HEK293 (cell line): ENCODE measurements around the gene TWIST2.

ENCODE experiments used
- CTCF ChIA-PET: fragments of 350-600 bp; formaldehyde crosslinking; extraction: SDS; loops from one replicate; lab custom pipeline; 2021; ENCODE audit warnings: antibody characterized with exemption; lab: Yijun Ruan, JAX
- POLR2A ChIA-PET: fragments of 300-600 bp; formaldehyde crosslinking; extraction: SDS; loops from one replicate; lab custom pipeline; 2020; ENCODE audit warnings: antibody characterized with exemption, inconsistent platforms; lab: Yijun Ruan, JAX
- H3K27ac ChIP-seq: fragments of 200-500 bp; sonication (Bioruptor generic); 2 replicates; pipeline ENCODE4 v1.5.1; 2014; ENCODE audit warnings: low read depth, low read length, control low read depth, inconsistent platforms; ENCODE audit errors: extremely low read depth
- H3K36me3 ChIP-seq, 2 experiments: fragments of 200-500 bp in 1 of 2; sonication (Bioruptor generic) in 1 of 2; 1 replicate in 1 of 2; 2 replicates in 1 of 2; pipeline ENCODE4 v1.5.1; 2014 to 2017; ENCODE audit warnings: inconsistent platforms in 2 of 2, low read length in 2 of 2; ENCODE audit not compliant: control insufficient read depth in 2 of 2, insufficient read depth in 1 of 2
- H3K4me1 ChIP-seq: fragments of 200-500 bp; sonication (Bioruptor generic); 2 replicates; pipeline ENCODE4 v1.5.1; 2014; ENCODE audit warnings: mild to moderate bottlenecking, low read length, inconsistent platforms; ENCODE audit not compliant: control insufficient read depth, insufficient read depth
- H3K4me3 ChIP-seq: 2 replicates; pipeline ENCODE4 v1.5.1; 2011; ENCODE audit warnings: low read depth, mild to moderate bottlenecking, control low read depth, low read length, moderate library complexity
- H3K9me3 ChIP-seq: fragments of 200-500 bp; sonication (Bioruptor generic); 2 replicates; pipeline ENCODE4 v1.5.1; 2014; ENCODE audit warnings: low read depth, low read length, inconsistent platforms; ENCODE audit not compliant: control insufficient read depth, insufficient read depth
- GFI1B ChIP-seq: fragments of 450-650 bp; formaldehyde crosslinking; IDR thresholded peaks from 2 replicates; pipeline ENCODE4 v1.5.1; 2016; ENCODE audit warnings: missing biosample characterization, missing genetic modification characterization
- KLF9 ChIP-seq: fragments of 450-650 bp; formaldehyde crosslinking; IDR thresholded peaks from 2 replicates; pipeline ENCODE4 v1.5.1; 2016; ENCODE audit warnings: missing biosample characterization, missing genetic modification characterization, low read depth
- SP7 ChIP-seq: fragments of 450-650 bp; formaldehyde crosslinking; IDR thresholded peaks from 2 replicates; pipeline ENCODE4 v1.5.1; 2016; ENCODE audit warnings: missing biosample characterization, missing genetic modification characterization
- ZBTB17 ChIP-seq: fragments of 450-650 bp; formaldehyde crosslinking; IDR thresholded peaks from 2 replicates; pipeline ENCODE4 v1.5.1; 2016; ENCODE audit warnings: missing biosample characterization, missing genetic modification characterization
- ZBTB8A ChIP-seq: fragments of 450-650 bp; formaldehyde crosslinking; IDR thresholded peaks from 2 replicates; pipeline ENCODE4 v1.5.1; 2016; ENCODE audit warnings: missing biosample characterization, missing genetic modification characterization
- ZNF121 ChIP-seq: fragments of 450-650 bp; formaldehyde crosslinking; IDR thresholded peaks from 2 replicates; pipeline ENCODE4 v1.5.1; 2016; ENCODE audit warnings: missing biosample characterization, missing genetic modification characterization
- ZNF169 ChIP-seq: fragments of 450-650 bp; formaldehyde crosslinking; IDR thresholded peaks from 2 replicates; pipeline ENCODE4 v1.5.1; 2016; ENCODE audit warnings: missing biosample characterization, missing genetic modification characterization
- ZNF211 ChIP-seq: fragments of 450-650 bp; formaldehyde crosslinking; IDR thresholded peaks from 2 replicates; pipeline ENCODE4 v1.5.1; 2016; ENCODE audit warnings: low read depth, missing biosample characterization, missing genetic modification characterization
- ZNF239 ChIP-seq: fragments of 450-650 bp; formaldehyde crosslinking; IDR thresholded peaks from 2 replicates; pipeline ENCODE4 v1.5.1; 2016; ENCODE audit warnings: missing biosample characterization, missing genetic modification characterization
- ZNF335 ChIP-seq: fragments of 450-650 bp; formaldehyde crosslinking; conservative IDR thresholded peaks from 2 replicates; pipeline ENCODE4 v1.5.1; 2016; ENCODE audit warnings: missing biosample characterization, missing genetic modification characterization
- ZNF37A ChIP-seq: fragments of 450-650 bp; IDR thresholded peaks from 2 replicates; pipeline ENCODE4 v1.5.1; 2018; ENCODE audit warnings: missing biosample characterization, missing genetic modification characterization
- ZNF423 ChIP-seq: fragments of 450-650 bp; formaldehyde crosslinking; IDR thresholded peaks from 2 replicates; pipeline ENCODE4 v1.5.1; 2016; ENCODE audit warnings: missing biosample characterization, missing genetic modification characterization
- ZNF510 ChIP-seq: fragments of 450-650 bp; formaldehyde crosslinking; IDR thresholded peaks from 2 replicates; pipeline ENCODE4 v1.5.1; 2018; ENCODE audit warnings: mild to moderate bottlenecking, missing genetic modification characterization, missing biosample characterization; ENCODE audit not compliant: insufficient replicate concordance
- ZNF521 ChIP-seq: fragments of 450-650 bp; formaldehyde crosslinking; IDR thresholded peaks from 2 replicates; pipeline ENCODE4 v1.5.1; 2017; ENCODE audit warnings: missing biosample characterization, mild to moderate bottlenecking, missing genetic modification characterization
- ZNF529 ChIP-seq: fragments of 450-650 bp; formaldehyde crosslinking; IDR thresholded peaks from 2 replicates; pipeline ENCODE4 v1.5.1; 2017; ENCODE audit warnings: missing genetic modification characterization, missing biosample characterization; ENCODE audit not compliant: insufficient replicate concordance
- ZNF596 ChIP-seq: fragments of 450-650 bp; IDR thresholded peaks from 2 replicates; pipeline ENCODE4 v1.5.0; 2018; ENCODE audit warnings: missing biosample characterization, mild to moderate bottlenecking, missing genetic modification characterization, moderate library complexity
- ZNF610 ChIP-seq: fragments of 450-650 bp; formaldehyde crosslinking; IDR thresholded peaks from 2 replicates; pipeline ENCODE4 v1.5.1; 2016; ENCODE audit warnings: missing biosample characterization, missing genetic modification characterization, borderline replicate concordance
- ZNF626 ChIP-seq: fragments of 450-650 bp; sonication (Bioruptor Pico); formaldehyde crosslinking; IDR thresholded peaks from 2 replicates; pipeline ENCODE4 v1.5.1; 2018; ENCODE audit warnings: missing biosample characterization, missing genetic modification characterization, inconsistent platforms
- ZNF677 ChIP-seq: fragments of 450-650 bp; IDR thresholded peaks from 2 replicates; pipeline ENCODE4 v1.5.0; 2018; ENCODE audit warnings: missing biosample characterization, mild to moderate bottlenecking, missing genetic modification characterization, moderate library complexity
- ZNF768 ChIP-seq: fragments of 450-650 bp; formaldehyde crosslinking; IDR thresholded peaks from 2 replicates; pipeline ENCODE4 v1.5.1; 2018; ENCODE audit warnings: missing biosample characterization, mild to moderate bottlenecking, missing genetic modification characterization
- ZNF830 ChIP-seq: fragments of 450-650 bp; IDR thresholded peaks from 2 replicates; pipeline ENCODE4 v1.5.0; 2018; ENCODE audit warnings: missing biosample characterization, missing genetic modification characterization, low read depth, mild to moderate bottlenecking, moderate library complexity
- ZNF837 ChIP-seq: fragments of 450-650 bp; formaldehyde crosslinking; IDR thresholded peaks from 2 replicates; pipeline ENCODE4 v1.5.1; 2016; ENCODE audit warnings: missing biosample characterization, missing genetic modification characterization
- TF ChIP-seq, protein P1 (sequence below): fragments of 450-650 bp; formaldehyde crosslinking; IDR thresholded peaks from 2 replicates; pipeline ENCODE4 v1.5.1; 2016; ENCODE audit warnings: missing biosample characterization, missing genetic modification characterization
- TF ChIP-seq, protein P2 (sequence below): fragments of 450-650 bp; formaldehyde crosslinking; IDR thresholded peaks from 2 replicates; pipeline ENCODE4 v1.5.1; 2017; ENCODE audit warnings: missing biosample characterization, missing genetic modification characterization
- TF ChIP-seq, protein P3 (sequence below): fragments of 450-650 bp; formaldehyde crosslinking; optimal IDR thresholded peaks from 2 replicates; pipeline ENCODE3; 2016; ENCODE audit warnings: missing biosample characterization, mild to moderate bottlenecking, missing genetic modification characterization

TWIST2 gene

DNA sequence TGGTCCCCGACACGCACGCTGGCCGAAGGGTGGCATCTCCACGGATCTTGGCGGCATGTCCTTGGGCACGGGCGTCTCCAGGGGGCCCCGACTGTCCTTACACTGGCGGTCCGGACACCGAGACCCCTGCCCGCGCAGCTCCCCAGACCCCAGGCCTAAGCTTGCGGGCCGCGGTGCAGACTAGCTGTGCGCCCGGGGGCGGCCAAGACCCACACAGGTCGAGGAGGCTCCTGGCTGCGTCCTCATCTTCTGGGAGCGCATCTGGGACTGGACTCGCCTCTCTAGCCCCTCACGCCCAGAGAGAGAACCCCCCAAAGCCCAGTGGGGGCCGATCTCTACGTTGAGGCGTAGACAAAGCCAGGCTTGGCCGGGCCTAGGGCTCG, 475 bp upstream of the TWIST2 start:
- peaks cover 11% of the 10 kb centered on the region for H3K4me1 ChIP-seq
- TF ChIP-seq ZNF335: peak; percentile 54
- no peak for TF ChIP-seq ZNF239 (tag by site-specific recombination)
- no peaks in the 10 kb centered on the region for H3K9me3 ChIP-seq
- no peaks in the 10 kb centered on the region for H3K36me3 ChIP-seq
- ChIA-PET POLR2A (interaction anchor here (1.9 kb wide), 1 partner anchor 15 kb away, joined by 11 read pairs; no protein-coding TSS in a partner anchor), CTCF (no interaction called here)
- peak overlapping the region; percentile 58 for H3K4me3 ChIP-seq
- peak overlapping the region; percentile 74; the same call in 1 of the 2 replicates for H3K27ac ChIP-seq

DNA sequence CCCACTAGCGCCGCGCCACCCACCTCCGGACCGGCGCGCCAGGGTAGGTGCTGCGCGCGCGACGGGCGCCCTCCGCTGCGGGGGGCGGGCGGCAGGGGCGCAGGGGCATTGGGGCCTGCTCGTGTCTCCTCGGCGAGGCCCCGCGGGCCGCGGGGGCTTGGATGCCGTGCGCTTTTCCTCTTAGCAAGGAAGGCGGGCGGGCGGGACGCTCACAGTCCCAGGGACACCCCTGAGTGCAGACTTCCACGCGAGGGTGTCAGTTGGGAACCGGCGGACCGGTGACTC, 748 bp downstream of the TWIST2 start:
- Histone ChIP-seq H3K36me3 (no peaks in the 10 kb centered on the region), H3K4me1 (peaks cover 12% of the 10 kb centered on the region), H3K27ac (peak overlapping the region; percentile 74; the same call in 1 of the 2 replicates), H3K9me3 (no peaks in the 10 kb centered on the region), H3K4me3 (peak overlapping the region; percentile 58)
- CTCF ChIA-PET: no interaction called here
- POLR2A ChIA-PET: interaction anchor here (1.9 kb wide), 1 partner anchor 14 kb away, joined by 11 read pairs; no protein-coding TSS in a partner anchor
- no peak for TF ChIP-seq ZNF768 (tag by site-specific recombination)
- no peak for TF ChIP-seq ZNF37A (tag by site-specific recombination)
- TF ChIP-seq ZNF626: no peak
- TF ChIP-seq GFI1B (tag by site-specific recombination): no peak

DNA sequence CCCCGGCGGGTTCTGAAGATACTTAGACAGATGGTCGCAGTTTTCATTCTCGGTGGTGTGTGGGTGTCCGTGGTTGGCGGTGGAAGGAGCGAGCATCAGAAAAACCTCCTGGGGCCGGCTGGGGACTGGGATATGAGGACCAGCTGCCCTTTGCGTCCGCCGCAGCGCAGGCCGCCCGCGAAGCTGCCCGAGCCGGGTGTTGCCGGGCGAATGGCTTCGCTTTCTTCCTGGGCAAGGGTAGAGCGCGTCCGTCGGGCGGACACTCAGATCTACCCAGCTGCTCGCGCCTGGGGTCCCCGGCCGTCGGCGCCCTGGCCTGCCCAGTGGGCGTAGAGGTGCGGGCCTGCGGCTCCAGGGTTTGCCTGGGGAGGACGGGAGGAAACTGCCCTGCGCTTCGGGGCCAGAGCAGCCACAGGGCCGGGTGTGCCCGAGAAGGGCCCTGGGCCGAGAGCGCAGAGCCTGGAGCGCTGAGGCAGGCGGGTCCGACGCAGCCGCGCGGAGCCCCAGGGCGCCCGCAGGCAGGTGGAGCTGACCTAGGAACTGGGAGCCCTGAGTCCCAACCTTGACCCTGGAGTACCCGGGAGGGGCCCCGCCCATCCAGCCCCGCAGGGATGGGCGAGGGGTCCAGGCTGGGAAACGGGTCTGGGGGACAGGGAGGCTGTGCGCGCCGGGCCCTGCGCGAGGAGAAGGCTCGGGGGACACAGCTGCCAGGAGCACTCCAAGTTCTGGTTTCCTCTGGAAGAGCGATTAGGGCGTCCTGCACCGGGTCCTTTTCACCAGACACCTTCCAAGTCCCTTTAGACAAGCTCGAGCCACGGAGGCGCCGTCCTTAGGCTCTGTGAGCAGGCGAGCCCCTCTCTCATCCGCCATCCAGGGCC, 1.3 kb downstream of the TWIST2 start:
- CTCF ChIA-PET: no interaction called here
- peak overlapping the region; percentile 58 for H3K4me3 ChIP-seq
- POLR2A ChIA-PET: interaction anchor here (1.9 kb wide), 1 partner anchor 13 kb away, joined by 11 read pairs; no protein-coding TSS in a partner anchor
- TF ChIP-seq ZNF610 (tag by site-specific recombination) (no peak), ZNF335 (peak; percentile 44), SP7 (tag by site-specific recombination) (no peak), ZNF529 (no peak), ZNF677 (tag by site-specific recombination) (no peak), ZNF510 (tag by site-specific recombination) (no peak), ZNF837 (tag by site-specific recombination) (no peak), ZBTB8A (tag by site-specific recombination) (peak; percentile 25; the same call in 1 of the 2 replicates), ZNF830 (tag by site-specific recombination) (no peak), ZNF169 (no peak), ZNF121 (no peak), ZNF37A (tag by site-specific recombination) (no peak), ZBTB17 (tag by site-specific recombination) (peak; percentile 59), ZNF211 (tag by site-specific recombination) (no peak), ZNF521 (tag by site-specific recombination) (no peak), ZNF423 (no peak), ZNF596 (tag by site-specific recombination) (no peak), KLF9 (0 out of 2 replicates have a peak, but pooled peaks have one; percentile 7)
- TF ChIP-seq, protein P1, sequence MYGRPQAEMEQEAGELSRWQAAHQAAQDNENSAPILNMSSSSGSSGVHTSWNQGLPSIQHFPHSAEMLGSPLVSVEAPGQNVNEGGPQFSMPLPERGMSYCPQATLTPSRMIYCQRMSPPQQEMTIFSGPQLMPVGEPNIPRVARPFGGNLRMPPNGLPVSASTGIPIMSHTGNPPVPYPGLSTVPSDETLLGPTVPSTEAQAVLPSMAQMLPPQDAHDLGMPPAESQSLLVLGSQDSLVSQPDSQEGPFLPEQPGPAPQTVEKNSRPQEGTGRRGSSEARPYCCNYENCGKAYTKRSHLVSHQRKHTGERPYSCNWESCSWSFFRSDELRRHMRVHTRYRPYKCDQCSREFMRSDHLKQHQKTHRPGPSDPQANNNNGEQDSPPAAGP (tag by site-specific recombination): no peak
- TF ChIP-seq, protein P2, sequence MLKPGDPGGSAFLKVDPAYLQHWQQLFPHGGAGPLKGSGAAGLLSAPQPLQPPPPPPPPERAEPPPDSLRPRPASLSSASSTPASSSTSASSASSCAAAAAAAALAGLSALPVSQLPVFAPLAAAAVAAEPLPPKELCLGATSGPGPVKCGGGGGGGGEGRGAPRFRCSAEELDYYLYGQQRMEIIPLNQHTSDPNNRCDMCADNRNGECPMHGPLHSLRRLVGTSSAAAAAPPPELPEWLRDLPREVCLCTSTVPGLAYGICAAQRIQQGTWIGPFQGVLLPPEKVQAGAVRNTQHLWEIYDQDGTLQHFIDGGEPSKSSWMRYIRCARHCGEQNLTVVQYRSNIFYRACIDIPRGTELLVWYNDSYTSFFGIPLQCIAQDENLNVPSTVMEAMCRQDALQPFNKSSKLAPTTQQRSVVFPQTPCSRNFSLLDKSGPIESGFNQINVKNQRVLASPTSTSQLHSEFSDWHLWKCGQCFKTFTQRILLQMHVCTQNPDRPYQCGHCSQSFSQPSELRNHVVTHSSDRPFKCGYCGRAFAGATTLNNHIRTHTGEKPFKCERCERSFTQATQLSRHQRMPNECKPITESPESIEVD: no peak
- TF ChIP-seq, protein P3, sequence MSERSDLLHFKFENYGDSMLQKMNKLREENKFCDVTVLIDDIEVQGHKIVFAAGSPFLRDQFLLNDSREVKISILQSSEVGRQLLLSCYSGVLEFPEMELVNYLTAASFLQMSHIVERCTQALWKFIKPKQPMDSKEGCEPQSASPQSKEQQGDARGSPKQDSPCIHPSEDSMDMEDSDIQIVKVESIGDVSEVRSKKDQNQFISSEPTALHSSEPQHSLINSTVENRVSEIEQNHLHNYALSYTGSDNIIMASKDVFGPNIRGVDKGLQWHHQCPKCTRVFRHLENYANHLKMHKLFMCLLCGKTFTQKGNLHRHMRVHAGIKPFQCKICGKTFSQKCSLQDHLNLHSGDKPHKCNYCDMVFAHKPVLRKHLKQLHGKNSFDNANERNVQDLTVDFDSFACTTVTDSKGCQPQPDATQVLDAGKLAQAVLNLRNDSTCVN (tag by site-specific recombination): peak; percentile 33

More for the DNA sequence above, 1.3 kb downstream of the TWIST2 start:
- Histone ChIP-seq H3K27ac (peak overlapping the region; percentile 74; the same call in 1 of the 2 replicates), H3K9me3 (no peaks in the 10 kb centered on the region), H3K4me1 (peaks cover 12% of the 10 kb centered on the region), H3K36me3 (no peaks in the 10 kb centered on the region)
